Activated CD8-positive, alpha-beta memory T cell treated with anti-CD3 and anti-CD28 coated beads, Interleukin-2, amount 50 U/mL, for 24 hours (primary cell): ENCODE data around the gene EZR.
"Not testable (repeated sequence)": the region's sequence is repeated elsewhere in the genome, so short reads cannot be mapped to it uniquely, and the experiment has no call there.

Experiments used
- DNase-seq: peaks from one replicate; pipeline ENCODE4 v3.0.0-alpha.2; 2020; ENCODE audit errors: extremely low read depth

The EZR gene

GRCh38 chr6:158841358-158841757 lies 22.2 kb upstream of the EZR start:
- no peak for DNase-seq

- no peak for DNase-seq
Measured at GRCh38 chr6:158840465-158840864, 21.3 kb upstream of the EZR start.

- no peak for DNase-seq
Measured at GRCh38 chr6:158839796-158840195, 20.6 kb upstream of the EZR start.

GRCh38 chr6:158838790-158839189 lies 19.6 kb upstream of the EZR start:
- DNase-seq = not testable (repeated sequence)

- no peak for DNase-seq
Measured at GRCh38 chr6:158837684-158838625, 18.8 kb upstream of the EZR start.

- DNase-seq = no peak
Measured at GRCh38 chr6:158836625-158837311, 17.6 kb upstream of the EZR start.

- DNase-seq = no peak
Measured at GRCh38 chr6:158835616-158836221, 16.6 kb upstream of the EZR start.

- no peak for DNase-seq
Measured at GRCh38 chr6:158834675-158835385, 15.7 kb upstream of the EZR start.

- not testable (repeated sequence) for DNase-seq
Measured at GRCh38 chr6:158832807-158833206, 13.6 kb upstream of the EZR start.

GRCh38 chr6:158832026-158832425 lies 12.9 kb upstream of the EZR start:
- no peak for DNase-seq

GRCh38 chr6:158831571-158831970 lies 12.4 kb upstream of the EZR start:
- DNase-seq = no peak

GRCh38 chr6:158830736-158831135 lies 11.6 kb upstream of the EZR start:
- DNase-seq = no peak

- DNase-seq = no peak
Measured at GRCh38 chr6:158828807-158829206, 9.6 kb upstream of the EZR start.

- no peak for DNase-seq
Measured at GRCh38 chr6:158826819-158827501, 7.8 kb upstream of the EZR start.

- DNase-seq = no peak
Measured at GRCh38 chr6:158825951-158826306, 6.8 kb upstream of the EZR start.

- no peak for DNase-seq
Measured at GRCh38 chr6:158825038-158825950, 6.1 kb upstream of the EZR start.

- not testable (repeated sequence) for DNase-seq
Measured at GRCh38 chr6:158823616-158824015, 4.4 kb upstream of the EZR start.

- DNase-seq = no peak
Measured at GRCh38 chr6:158819977-158820622, 932 bp upstream of the EZR start.

GRCh38 chr6:158818581-158819212 lies 471 bp downstream of the EZR start:
- peak; percentile 36 for DNase-seq
